ENCODE data around the gene KDM6A. TPM values are rescaled to one million over a fixed set of nuclear protein-coding genes. Genes with fewer than 3 reads are reported as not detected.

The KDM6A gene
- polyA plus RNA-seq, 1 donor (not counting 4 experiments of a cell fraction or from before 2014, with no cell fraction given), result 64.2 TPM

GRCh38 chrX:44931441-44931973, 58.5 kb downstream of the KDM6A start:
- no peak overlapping the region for H2AFZ ChIP-seq (ENCODE audit: control insufficient read depth, low read length)
- FAIRE-seq (no peak), DNase-seq (ENCODE audit: low read depth, low spot score) (no peak)
- H3K4me3 ChIP-seq (ENCODE audit: control insufficient read depth in 2 of 3, extremely low read depth in 1 of 3, insufficient read depth in 2 of 3, low read depth in 1 of 3, low read length in 3 of 3), result no peak overlapping the region
- H3K27me3 ChIP-seq (ENCODE audit: control insufficient read depth, extremely low read depth, insufficient read depth, low read length), result no peaks in the 10 kb centered on the region
- TF ChIP-seq, protein P1, sequence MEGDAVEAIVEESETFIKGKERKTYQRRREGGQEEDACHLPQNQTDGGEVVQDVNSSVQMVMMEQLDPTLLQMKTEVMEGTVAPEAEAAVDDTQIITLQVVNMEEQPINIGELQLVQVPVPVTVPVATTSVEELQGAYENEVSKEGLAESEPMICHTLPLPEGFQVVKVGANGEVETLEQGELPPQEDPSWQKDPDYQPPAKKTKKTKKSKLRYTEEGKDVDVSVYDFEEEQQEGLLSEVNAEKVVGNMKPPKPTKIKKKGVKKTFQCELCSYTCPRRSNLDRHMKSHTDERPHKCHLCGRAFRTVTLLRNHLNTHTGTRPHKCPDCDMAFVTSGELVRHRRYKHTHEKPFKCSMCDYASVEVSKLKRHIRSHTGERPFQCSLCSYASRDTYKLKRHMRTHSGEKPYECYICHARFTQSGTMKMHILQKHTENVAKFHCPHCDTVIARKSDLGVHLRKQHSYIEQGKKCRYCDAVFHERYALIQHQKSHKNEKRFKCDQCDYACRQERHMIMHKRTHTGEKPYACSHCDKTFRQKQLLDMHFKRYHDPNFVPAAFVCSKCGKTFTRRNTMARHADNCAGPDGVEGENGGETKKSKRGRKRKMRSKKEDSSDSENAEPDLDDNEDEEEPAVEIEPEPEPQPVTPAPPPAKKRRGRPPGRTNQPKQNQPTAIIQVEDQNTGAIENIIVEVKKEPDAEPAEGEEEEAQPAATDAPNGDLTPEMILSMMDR (optimal IDR thresholded peaks at IDR 0.05 in 1 of 3, IDR thresholded peaks at IDR 0.05 in 1 of 3, conservative IDR thresholded peaks at IDR 0.05 in 1 of 3; ENCODE audit: extremely low read depth in 1 of 3, insufficient read depth in 2 of 3, low read length in 3 of 3), result no peak
- TF ChIP-seq EZH2 (IDR thresholded peaks at IDR 0.05; ENCODE audit: low read length), result no peak
- no peak overlapping the region for H3K4me2 ChIP-seq (ENCODE audit: control insufficient read depth, extremely low read depth, insufficient read depth, low read depth, low read length)
- dilution Hi-C loops (cut with MboI; ENCODE audit: extremely low pct_ligation_motif_present, low sequenced_read_pairs), result no loop called here
- H3K9ac ChIP-seq (ENCODE audit: control insufficient read depth, extremely low read depth, insufficient read depth, low read length), result no peak overlapping the region
- peaks cover 9% of the 10 kb centered on the region for H3K4me1 ChIP-seq (ENCODE audit: control insufficient read depth, extremely low read depth, insufficient read depth, low read length)
- no peak overlapping the region for H3K27ac ChIP-seq (ENCODE audit: control insufficient read depth, insufficient read depth, low read length)
- peaks cover 79% of the 10 kb centered on the region for H3K79me2 ChIP-seq (ENCODE audit: control insufficient read depth, insufficient read depth, low read length)
- H3K9me1 ChIP-seq (ENCODE audit: control insufficient read depth, extremely low read depth, insufficient read depth, low read length), result peaks cover 2% of the 10 kb centered on the region
- H4K20me1 ChIP-seq (ENCODE audit: control insufficient read depth, extremely low read depth, insufficient read depth, low read length), result no peaks in the 10 kb centered on the region
- H3K36me3 ChIP-seq (ENCODE audit: control insufficient read depth in 2 of 2, extremely low read depth in 1 of 2, insufficient read depth in 2 of 2, low read length in 2 of 2), result no peaks in the 10 kb centered on the region
- H3K9me3 ChIP-seq (ENCODE audit: control insufficient read depth, low read depth, low read length), result no peaks in the 10 kb centered on the region

GRCh38 chrX:44935172-44935571, 62.2 kb downstream of the KDM6A start:
- FAIRE-seq (no peak), DNase-seq (ENCODE audit: low read depth, low spot score) (no peak)
- no peak overlapping the region for H3K27ac ChIP-seq (ENCODE audit: control insufficient read depth, insufficient read depth, low read length)
- H3K4me3 ChIP-seq (ENCODE audit: control insufficient read depth in 2 of 3, extremely low read depth in 1 of 3, insufficient read depth in 2 of 3, low read depth in 1 of 3, low read length in 3 of 3), result no peak overlapping the region
- TF ChIP-seq, protein P1 (optimal IDR thresholded peaks at IDR 0.05 in 1 of 3, IDR thresholded peaks at IDR 0.05 in 1 of 3, conservative IDR thresholded peaks at IDR 0.05 in 1 of 3; ENCODE audit: extremely low read depth in 1 of 3, insufficient read depth in 2 of 3, low read length in 3 of 3), result no peak
- TF ChIP-seq EZH2 (IDR thresholded peaks at IDR 0.05; ENCODE audit: low read length), result no peak
- H3K9ac ChIP-seq (ENCODE audit: control insufficient read depth, extremely low read depth, insufficient read depth, low read length), result no peak overlapping the region
- H3K4me1 ChIP-seq (ENCODE audit: control insufficient read depth, extremely low read depth, insufficient read depth, low read length), result peaks cover 9% of the 10 kb centered on the region
- no peaks in the 10 kb centered on the region for H3K9me3 ChIP-seq (ENCODE audit: control insufficient read depth, low read depth, low read length)
- H4K20me1 ChIP-seq (ENCODE audit: control insufficient read depth, extremely low read depth, insufficient read depth, low read length), result no peaks in the 10 kb centered on the region
- no peaks in the 10 kb centered on the region for H3K27me3 ChIP-seq (ENCODE audit: control insufficient read depth, extremely low read depth, insufficient read depth, low read length)
- no peak overlapping the region for H2AFZ ChIP-seq (ENCODE audit: control insufficient read depth, low read length)
- dilution Hi-C loops (cut with MboI; ENCODE audit: extremely low pct_ligation_motif_present, low sequenced_read_pairs), result no loop called here
- no peaks in the 10 kb centered on the region for H3K9me1 ChIP-seq (ENCODE audit: control insufficient read depth, extremely low read depth, insufficient read depth, low read length)
- H3K4me2 ChIP-seq (ENCODE audit: control insufficient read depth, extremely low read depth, insufficient read depth, low read depth, low read length), result no peak overlapping the region
- peaks cover 82% of the 10 kb centered on the region for H3K79me2 ChIP-seq (ENCODE audit: control insufficient read depth, insufficient read depth, low read length)
- H3K36me3 ChIP-seq (ENCODE audit: control insufficient read depth in 2 of 2, extremely low read depth in 1 of 2, insufficient read depth in 2 of 2, low read length in 2 of 2), result no peaks in the 10 kb centered on the region
